H9 (cell line): ENCODE measurements around the gene CXCL6. TPM values are rescaled to one million over a fixed set of nuclear protein-coding genes. Genes with fewer than 3 reads are reported as not detected.
A peak's percentile ranks its signal among the peaks of the same experiment; 100 is the strongest.

Source experiments
- DNase-seq: peaks from one replicate; pipeline ENCODE4 v3.0.0-alpha.2; 2017
- H2AFZ ChIP-seq: one replicate; pipeline ENCODE4 v1.6.1; 2013; ENCODE audit warnings: mild to moderate bottlenecking, low read length, control low read depth, moderate library complexity
- H2AK5ac ChIP-seq: 2 replicates; pipeline ENCODE4 v1.6.1; 2013; ENCODE audit warnings: low read length, control low read depth, mixed read lengths; ENCODE audit not compliant: insufficient read length
- H2BK120ac ChIP-seq: one replicate; pipeline ENCODE4 v1.6.1; 2013; ENCODE audit warnings: low read depth, mild to moderate bottlenecking, low read length, control low read depth, inconsistent platforms; ENCODE audit not compliant: poor library complexity, severe bottlenecking
- H2BK12ac ChIP-seq: 2 replicates; pipeline ENCODE4 v1.6.1; 2013; ENCODE audit warnings: low read length, control low read depth, mixed read lengths, low read depth; ENCODE audit not compliant: insufficient read length
- H2BK15ac ChIP-seq: 2 replicates; pipeline ENCODE4 v1.6.1; 2013; ENCODE audit warnings: low read depth, low read length, control low read depth
- H2BK20ac ChIP-seq: one replicate; pipeline ENCODE4 v1.6.1; 2013; ENCODE audit warnings: low read depth, mild to moderate bottlenecking, low read length, control low read depth, inconsistent platforms; ENCODE audit not compliant: poor library complexity, severe bottlenecking
- H2BK5ac ChIP-seq: 2 replicates; pipeline ENCODE4 v1.6.1; 2013; ENCODE audit warnings: low read length, control low read depth, mixed read lengths; ENCODE audit not compliant: insufficient read length
- H3K14ac ChIP-seq: 2 replicates; pipeline ENCODE4 v1.6.1; 2013; ENCODE audit warnings: low read length, control low read depth; ENCODE audit not compliant: insufficient read depth
- H3K18ac ChIP-seq: 2 replicates; pipeline ENCODE4 v1.6.1; 2013; ENCODE audit warnings: low read depth, mild to moderate bottlenecking, mixed read lengths, low read length, control low read depth; ENCODE audit not compliant: insufficient read length
- H3K23ac ChIP-seq: 2 replicates; pipeline ENCODE4 v1.6.1; 2013; ENCODE audit warnings: low read length, control low read depth, mixed read lengths, low read depth; ENCODE audit not compliant: insufficient read length
- H3K23me2 ChIP-seq: 2 replicates; pipeline ENCODE4 v1.6.1; 2013; ENCODE audit warnings: low read depth, mild to moderate bottlenecking, mixed read lengths, low read length, control low read depth; ENCODE audit not compliant: insufficient read length, poor library complexity, severe bottlenecking
- H3K27ac ChIP-seq: 2 replicates; pipeline ENCODE4 v1.5.1; 2013; ENCODE audit warnings: low read length, control low read depth, mixed read lengths, low read depth; ENCODE audit not compliant: insufficient read length
- H3K27me3 ChIP-seq: 2 replicates; pipeline ENCODE4 v1.6.1; 2013; ENCODE audit warnings: low read length, control low read depth, inconsistent platforms; ENCODE audit not compliant: insufficient read depth
- H3K4ac ChIP-seq: 2 replicates; pipeline ENCODE4 v1.6.1; 2013; ENCODE audit warnings: low read depth, mild to moderate bottlenecking, control low read depth, inconsistent platforms, low read length, moderate library complexity
- H3K4me1 ChIP-seq: 2 replicates; pipeline ENCODE4 v1.6.1; 2013; ENCODE audit warnings: low read length, control low read depth, inconsistent platforms; ENCODE audit not compliant: insufficient read depth
- H3K4me2 ChIP-seq: 2 replicates; pipeline ENCODE4 v1.6.1; 2013; ENCODE audit warnings: low read length, control low read depth, mixed read lengths; ENCODE audit not compliant: insufficient read length, insufficient read depth
- H3K56ac ChIP-seq: 2 replicates; pipeline ENCODE4 v1.6.1; 2013; ENCODE audit warnings: low read depth, mild to moderate bottlenecking, mixed read lengths, low read length, control low read depth; ENCODE audit not compliant: insufficient read length
- H3K79me1 ChIP-seq: 2 replicates; pipeline ENCODE4 v1.6.1; 2013; ENCODE audit warnings: low read depth, mild to moderate bottlenecking, moderate library complexity, low read length, control low read depth, inconsistent platforms; ENCODE audit not compliant: insufficient read depth, poor library complexity, severe bottlenecking
- H3K79me2 ChIP-seq: 2 replicates; pipeline ENCODE4 v1.6.1; 2013; ENCODE audit warnings: low read length, control low read depth, inconsistent platforms; ENCODE audit not compliant: insufficient read depth
- H3K9ac ChIP-seq: 2 replicates; pipeline ENCODE4 v1.6.1; 2013; ENCODE audit warnings: low read length, control low read depth, mixed read lengths; ENCODE audit not compliant: insufficient read length; ENCODE audit errors: extremely low read depth
- H3K9me3 ChIP-seq: one replicate; pipeline ENCODE4 v1.6.1; 2013; ENCODE audit warnings: low read depth, low read length, inconsistent platforms; ENCODE audit not compliant: control insufficient read depth
- H3T11ph ChIP-seq: one replicate; pipeline ENCODE4 v1.6.1; 2013; ENCODE audit warnings: mild to moderate bottlenecking, low read length, control low read depth, inconsistent platforms
- H4K20me1 ChIP-seq: one replicate; pipeline ENCODE4 v1.6.1; 2013; ENCODE audit not compliant: control insufficient read depth, insufficient read length, insufficient read depth
- H4K5ac ChIP-seq: 2 replicates; pipeline ENCODE4 v1.6.1; 2013; ENCODE audit warnings: low read depth, mild to moderate bottlenecking, mixed read lengths, low read length, control low read depth; ENCODE audit not compliant: insufficient read length
- H4K8ac ChIP-seq: replicated peaks from 2 replicates; pipeline ENCODE4 v1.6.1; 2013; ENCODE audit warnings: low read length, control low read depth, mixed read lengths, low read depth; ENCODE audit not compliant: insufficient read length
- H4K91ac ChIP-seq: 2 replicates; pipeline ENCODE4 v1.6.1; 2013; ENCODE audit warnings: low read depth, mild to moderate bottlenecking, moderate library complexity, mixed read lengths, low read length, control low read depth; ENCODE audit not compliant: insufficient read length
- H3K27ac Mint-ChIP-seq, 3 experiments: 2 replicates in 2 of 3; 3 replicates in 1 of 3; pipeline ENCODE4 v1.8.0; 2020 to 2021; ENCODE audit warnings: mixed read lengths in 3 of 3, mild to moderate bottlenecking in 1 of 3, moderate library complexity in 1 of 3
- H3K27me3 Mint-ChIP-seq: 2 replicates; pipeline ENCODE4 v1.8.0; 2021; ENCODE audit warnings: low read depth, mild to moderate bottlenecking, moderate library complexity, mixed read lengths
- H3K36me3 Mint-ChIP-seq, 3 experiments: 2 replicates in 2 of 3; 3 replicates in 1 of 3; pipeline ENCODE4 v1.8.0; 2020 to 2021; ENCODE audit warnings: low read depth in 3 of 3, mixed read lengths in 3 of 3; ENCODE audit not compliant: insufficient read depth in 1 of 3
- H3K4me1 Mint-ChIP-seq, 2 experiments: 2 replicates each; pipeline ENCODE4 v1.8.0; 2020; ENCODE audit warnings: mixed read lengths in 2 of 2
- H3K4me3 Mint-ChIP-seq, 2 experiments: 2 replicates in 1 of 2; 3 replicates in 1 of 2; pipeline ENCODE4 v1.8.0; 2020 to 2021; ENCODE audit warnings: mild to moderate bottlenecking in 2 of 2, mixed read lengths in 2 of 2, moderate library complexity in 1 of 2
- H3K9me3 Mint-ChIP-seq, 2 experiments: 2 replicates in 1 of 2; 3 replicates in 1 of 2; pipeline ENCODE4 v1.8.0; 2020; ENCODE audit warnings: mild to moderate bottlenecking in 2 of 2, mixed read lengths in 2 of 2, moderate library complexity in 1 of 2
- CTCF ChIP-seq: fragments of 200-600 bp; sonication (generic); conservative IDR thresholded peaks from 3 replicates; pipeline ENCODE4 v1.8.0; 2021; ENCODE audit warnings: antibody characterized with exemption, mild to moderate bottlenecking
- WGBS: extraction: QIAGEN DNeasy Blood & Tissue Kit; methylation state at CpG from one replicate; pipeline ENCODE4 v1.1.7; 2013; ENCODE audit warnings: missing lambda C conversion rate, low lambda C conversion rate, mixed read lengths; ENCODE audit not compliant: insufficient read length; ENCODE audit errors: extremely low coverage; 5-methylcytosine and 5-hydroxymethylcytosine counted together
- total RNA-seq: library from RNA; stranded (reverse); gene quantifications from 2 replicates; pipeline ENCODE4 v1.2.1, GENCODE V29; 2021

Gene CXCL6
- total RNA-seq, 1 experiment from 2014 or later, result 0.85 TPM

DNA sequence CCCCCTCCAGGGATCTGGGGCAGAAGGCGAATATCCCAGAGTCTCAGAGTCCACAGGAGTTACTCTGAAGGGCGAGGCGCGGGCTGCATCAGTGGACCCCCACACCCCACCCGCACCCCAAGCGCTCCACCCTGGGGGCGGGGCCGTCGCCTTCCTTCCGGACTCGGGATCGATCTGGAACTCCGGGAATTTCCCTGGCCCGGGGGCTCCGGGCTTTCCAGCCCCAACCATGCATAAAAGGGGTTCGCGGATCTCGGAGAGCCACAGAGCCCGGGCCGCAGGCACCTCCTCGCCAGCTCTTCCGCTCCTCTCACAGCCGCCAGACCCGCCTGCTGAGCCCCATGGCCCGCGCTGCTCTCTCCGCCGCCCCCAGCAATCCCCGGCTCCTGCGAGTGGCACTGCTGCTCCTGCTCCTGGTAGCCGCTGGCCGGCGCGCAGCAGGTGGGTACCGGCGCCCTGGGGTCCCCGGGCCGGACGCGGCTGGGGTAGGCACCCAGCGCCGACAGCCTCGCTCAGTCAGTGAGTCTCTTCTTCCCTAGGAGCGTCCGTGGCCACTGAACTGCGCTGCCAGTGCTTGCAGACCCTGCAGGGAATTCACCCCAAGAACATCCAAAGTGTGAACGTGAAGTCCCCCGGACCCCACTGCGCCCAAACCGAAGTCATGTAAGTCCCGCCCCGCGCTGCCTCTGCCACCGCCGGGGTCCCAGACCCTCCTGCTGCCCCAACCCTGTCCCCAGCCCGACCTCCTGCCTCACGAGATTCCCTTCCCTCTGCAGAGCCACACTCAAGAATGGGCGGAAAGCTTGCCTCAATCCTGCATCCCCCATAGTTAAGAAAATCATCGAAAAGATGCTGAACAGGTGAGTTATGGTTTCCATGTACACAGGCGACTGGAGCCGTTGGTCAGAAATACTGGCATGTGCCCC is 32.9 kb downstream of the CXCL6 start, which contains the start of gene CXCL1:
TSS of gene CXCL1 (plus strand) at position 264 of the 926 bp plus-strand sequence. CDS start at position 342, 78 bp downstream.
- Histone ChIP-seq H3K9ac (peak within 1 kb of the TSS; percentile 44), H4K20me1 (no peaks in the 10 kb centered on the region), H3K23me2 (peaks cover 12% of the 10 kb centered on the region), H3K14ac (peak within 1 kb of the TSS; percentile 66; the same call in 1 of the 2 replicates), H2BK12ac (peak within 1 kb of the TSS; percentile 14), H3K4ac (no peak within 1 kb of the TSS), H2AK5ac (no peak within 1 kb of the TSS), H3K4me2 (peak within 1 kb of the TSS; percentile 75), H2AFZ (no peak within 1 kb of the TSS), H3K79me1 (no peaks in the 10 kb centered on the region), H4K5ac (no peak within 1 kb of the TSS), H3K27ac (no peak within 1 kb of the TSS), H4K91ac (no peak within 1 kb of the TSS), H3K23ac (no peak within 1 kb of the TSS), H3K56ac (no peak within 1 kb of the TSS), H3K79me2 (no peaks in the 10 kb centered on the region), H4K8ac (no peak within 1 kb of the TSS), H3T11ph (no peak within 1 kb of the TSS), H2BK5ac (no peak within 1 kb of the TSS), H3K27me3 (no peaks in the 10 kb centered on the region; the same call in 1 of the 2 replicates), H2BK120ac (no peak within 1 kb of the TSS), H3K9me3 (no peaks in the 10 kb centered on the region), H3K18ac (peak within 1 kb of the TSS; percentile 24), H2BK20ac (no peak within 1 kb of the TSS), H2BK15ac (no peak within 1 kb of the TSS), H3K4me1 (0 out of 2 replicates have a peak, but pooled peaks cover 2% of the 10 kb centered on the region)
- Mint-ChIP-seq H3K36me3 (no peaks in the 10 kb centered on the region), H3K27ac (no peak within 1 kb of the TSS; a peak in 1 of 7 replicates), H3K4me1 (peaks cover 15 to 21% of the 10 kb centered on the region in 2 experiments), H3K4me3 (peak within 1 kb of the TSS; percentile 80 to 82), H3K9me3 (no peaks in the 10 kb centered on the region), H3K27me3 (peaks cover 50% of the 10 kb centered on the region)
- TF ChIP-seq CTCF, result no peak
- no CpG with 5 or more reads among the region's 61 CpGs for WGBS
- peak; percentile 48 for DNase-seq
